Uterus (tissue), 4 donors: ENCODE data around the gene PCMT1. TPM values are rescaled to one million over a fixed set of nuclear protein-coding genes. Genes with fewer than 3 reads are reported as not detected.

ENCODE experiments used
- DNase-seq, 2 donors: peaks; one replicate each; pipeline ENCODE4 v3.0.0-alpha.2; 2019 to 2020
- H3K27ac ChIP-seq, 2 donors: fragments of 200-600 bp; sonication (generic); 1 replicate in 1 of 2; 2 replicates in 1 of 2; pipeline ENCODE4 v1.5.1; 2016 to 2018
- H3K27me3 ChIP-seq, 2 donors: fragments of 200-600 bp; sonication (generic); one replicate each; pipeline ENCODE4 v1.5.1; 2018 to 2019; ENCODE audit warnings: control low read depth in 1 of 2
- H3K36me3 ChIP-seq, 2 donors: fragments of 200-600 bp; sonication (generic); one replicate each; pipeline ENCODE4 v1.5.1; 2019; ENCODE audit warnings: control low read depth in 1 of 2
- H3K4me1 ChIP-seq, 2 donors: fragments of 200-600 bp; sonication (generic); one replicate each; pipeline ENCODE4 v1.5.1; 2018 to 2019; ENCODE audit warnings: control low read depth in 1 of 2
- H3K4me3 ChIP-seq, 2 donors: fragments of 200-600 bp; sonication (generic); 1 replicate in 1 of 2; 2 replicates in 1 of 2; pipeline ENCODE4 v1.5.1; 2018 to 2019; ENCODE audit warnings: mild to moderate bottlenecking in 1 of 2
- H3K9me3 ChIP-seq, 2 donors: fragments of 200-600 bp; sonication (generic); one replicate each; pipeline ENCODE4 v1.5.1; 2019; ENCODE audit warnings: control low read depth in 1 of 2
- POLR2A ChIP-seq, 2 donors: fragments of 450-650 bp; IDR thresholded peaks; one replicate each; pipeline ENCODE4 v1.6.1; 2016; ENCODE audit warnings: antibody characterized with exemption in 2 of 2, mild to moderate bottlenecking in 1 of 2, moderate library complexity in 1 of 2
- intact Hi-C: fragments of 100-400 bp; cut with DNase I; formaldehyde crosslinking; loops from one replicate; pipeline ENCODE4 v1.15.1; 2023; ENCODE audit warnings: low total_unique reads
- total RNA-seq, 4 donors: library from RNA; depleted of rRNA in 3 of 4; stranded (reverse); fragments of >200 nt in 3 of 4; gene quantifications; one replicate each; pipeline versions ENCODE4 v1.1.0 to v1.2.4, GENCODE V29; 2014 to 2023
- TF ChIP-seq, protein P1 (sequence below), 4 experiments: fragments of 200-600 bp in 2 of 4; fragments of 450-650 bp in 2 of 4; sonication (generic) in 2 of 4; IDR thresholded peaks; one replicate each; pipeline ENCODE4 v1.5.1; 2016 to 2019; ENCODE audit warnings: antibody characterized with exemption in 4 of 4, mild to moderate bottlenecking in 2 of 4, moderate library complexity in 1 of 4
- donor health status: DM: yes; HTN: yes; CAD: no.

PCMT1 gene
- total RNA-seq, 4 donors from 2014 or later = 34.4 to 147 (median 88.6) TPM

GRCh38 chr6:149855040-149855654 is 105.6 kb downstream of the PCMT1 start:
- intact Hi-C loops = no loop called here
- H3K36me3 ChIP-seq = no peaks in the 10 kb centered on the region
- H3K27ac ChIP-seq = no peak overlapping the region
- TF ChIP-seq POLR2A (IDR thresholded peaks at IDR 0.05) = no peak
- TF ChIP-seq, protein P1, sequence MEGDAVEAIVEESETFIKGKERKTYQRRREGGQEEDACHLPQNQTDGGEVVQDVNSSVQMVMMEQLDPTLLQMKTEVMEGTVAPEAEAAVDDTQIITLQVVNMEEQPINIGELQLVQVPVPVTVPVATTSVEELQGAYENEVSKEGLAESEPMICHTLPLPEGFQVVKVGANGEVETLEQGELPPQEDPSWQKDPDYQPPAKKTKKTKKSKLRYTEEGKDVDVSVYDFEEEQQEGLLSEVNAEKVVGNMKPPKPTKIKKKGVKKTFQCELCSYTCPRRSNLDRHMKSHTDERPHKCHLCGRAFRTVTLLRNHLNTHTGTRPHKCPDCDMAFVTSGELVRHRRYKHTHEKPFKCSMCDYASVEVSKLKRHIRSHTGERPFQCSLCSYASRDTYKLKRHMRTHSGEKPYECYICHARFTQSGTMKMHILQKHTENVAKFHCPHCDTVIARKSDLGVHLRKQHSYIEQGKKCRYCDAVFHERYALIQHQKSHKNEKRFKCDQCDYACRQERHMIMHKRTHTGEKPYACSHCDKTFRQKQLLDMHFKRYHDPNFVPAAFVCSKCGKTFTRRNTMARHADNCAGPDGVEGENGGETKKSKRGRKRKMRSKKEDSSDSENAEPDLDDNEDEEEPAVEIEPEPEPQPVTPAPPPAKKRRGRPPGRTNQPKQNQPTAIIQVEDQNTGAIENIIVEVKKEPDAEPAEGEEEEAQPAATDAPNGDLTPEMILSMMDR (IDR thresholded peaks at IDR 0.05) = no peak
- H3K4me1 ChIP-seq = no peaks in the 10 kb centered on the region
- no peak overlapping the region for H3K4me3 ChIP-seq
- no peaks in the 10 kb centered on the region for H3K9me3 ChIP-seq
- no peak for DNase-seq
- H3K27me3 ChIP-seq = no peaks in the 10 kb centered on the region

- Histone ChIP-seq H3K36me3 (no peaks in the 10 kb centered on the region), H3K27ac (no peak overlapping the region), H3K4me3 (no peak overlapping the region), H3K4me1 (no peaks in the 10 kb centered on the region), H3K9me3 (no peaks in the 10 kb centered on the region), H3K27me3 (no peaks in the 10 kb centered on the region)
- intact Hi-C loops = no loop called here
- DNase-seq = no peak
- TF ChIP-seq POLR2A (IDR thresholded peaks at IDR 0.05) = no peak
- TF ChIP-seq, protein P1 (IDR thresholded peaks at IDR 0.05) = no peak
Measured at GRCh38 chr6:149855741-149856140, 106.2 kb downstream of the PCMT1 start.

DNA sequence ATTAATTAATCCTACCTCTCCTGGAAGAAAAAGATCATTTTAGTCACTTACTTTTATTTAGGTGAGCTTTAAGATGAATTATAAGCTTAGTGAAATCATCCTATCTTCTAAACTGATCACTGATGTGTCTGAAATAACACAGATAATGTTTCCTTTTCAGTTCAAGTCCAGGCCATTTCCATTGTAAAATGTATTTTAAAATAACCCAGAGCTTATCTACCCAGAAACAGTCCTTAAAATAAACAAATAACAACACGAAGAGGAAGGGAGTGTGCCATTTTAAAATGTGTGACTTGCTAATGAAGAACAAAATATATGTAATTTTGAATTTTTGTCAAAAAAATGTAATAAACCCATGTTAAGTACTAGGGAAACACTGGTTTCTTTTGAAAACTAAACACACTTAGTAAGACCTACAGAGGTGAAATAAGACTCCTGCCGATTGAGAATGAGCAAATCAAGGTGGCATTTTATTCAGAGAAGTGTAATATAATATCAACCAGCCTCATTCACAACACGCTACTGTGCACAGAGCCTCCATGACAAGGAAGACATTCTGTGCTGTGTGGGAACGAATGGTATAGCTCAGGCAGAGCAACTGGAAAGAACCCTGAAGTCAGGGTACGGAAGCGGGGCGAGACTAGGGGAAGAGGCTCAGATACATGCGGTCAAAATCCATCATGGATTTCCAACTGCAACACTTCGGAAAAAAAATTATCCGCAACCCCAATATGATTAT is 106.9 kb downstream of the PCMT1 start:
- no peak for DNase-seq
- Histone ChIP-seq H3K9me3 (no peaks in the 10 kb centered on the region), H3K4me1 (no peaks in the 10 kb centered on the region), H3K27ac (no peak overlapping the region), H3K27me3 (no peaks in the 10 kb centered on the region), H3K4me3 (no peak overlapping the region), H3K36me3 (no peaks in the 10 kb centered on the region)
- TF ChIP-seq POLR2A (IDR thresholded peaks at IDR 0.05) = no peak
- TF ChIP-seq, protein P1 (IDR thresholded peaks at IDR 0.05) = no peak
- intact Hi-C loops = no loop called here

DNA sequence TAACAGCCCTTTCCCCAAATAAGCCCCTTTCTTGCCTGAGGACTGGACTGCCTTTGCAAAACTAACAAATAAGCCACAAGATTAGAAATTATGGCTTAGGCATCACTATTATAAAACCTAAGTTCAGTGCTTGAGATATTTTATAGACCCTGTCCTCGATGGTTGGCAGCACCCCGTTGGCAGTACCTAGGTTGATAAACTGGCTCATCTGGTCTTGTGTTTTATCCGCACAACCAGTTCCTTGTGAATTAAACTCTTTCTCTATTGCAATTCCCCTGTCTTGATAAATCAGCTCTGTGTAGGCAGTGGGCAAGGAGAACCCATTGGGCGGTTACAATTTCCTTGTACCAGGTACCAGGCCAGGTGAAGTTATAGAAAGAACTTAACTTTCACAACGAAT is 108.0 kb downstream of the PCMT1 start:
- Histone ChIP-seq H3K4me1 (peaks cover 0 to 3% of the 10 kb centered on the region in 2 donors), H3K4me3 (no peak overlapping the region), H3K9me3 (no peaks in the 10 kb centered on the region), H3K27me3 (no peaks in the 10 kb centered on the region), H3K36me3 (no peaks in the 10 kb centered on the region), H3K27ac (no peak overlapping the region)
- intact Hi-C loops = no loop called here
- TF ChIP-seq, protein P1 (IDR thresholded peaks at IDR 0.05) = no peak
- no peak for TF ChIP-seq POLR2A (IDR thresholded peaks at IDR 0.05)
- no peak for DNase-seq

DNA sequence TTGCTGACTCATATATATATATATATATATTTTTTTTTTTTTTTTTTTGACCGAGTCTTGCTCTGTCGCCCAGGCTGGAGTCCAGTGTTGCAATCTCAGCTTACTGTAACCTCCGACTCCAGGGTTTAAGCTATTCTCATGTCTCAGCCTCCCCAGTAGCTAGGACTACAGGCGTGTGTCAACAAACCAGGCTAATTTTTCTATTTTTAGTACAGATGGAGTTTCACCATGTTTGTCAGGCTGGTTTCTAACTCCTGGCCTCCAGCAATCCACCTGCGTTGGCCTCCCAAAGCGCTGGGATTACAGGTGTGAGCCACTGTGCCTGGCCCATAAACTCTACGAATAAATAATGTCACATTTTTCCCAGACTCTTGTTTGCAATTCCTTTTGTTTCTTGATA is 109.8 kb downstream of the PCMT1 start:
- Histone ChIP-seq H3K27me3 (no peaks in the 10 kb centered on the region), H3K9me3 (no peaks in the 10 kb centered on the region), H3K4me1 (peaks cover 0 to 3% of the 10 kb centered on the region in 2 donors), H3K4me3 (no peak overlapping the region), H3K36me3 (no peaks in the 10 kb centered on the region), H3K27ac (no peak overlapping the region)
- intact Hi-C loops = no loop called here
- TF ChIP-seq POLR2A (IDR thresholded peaks at IDR 0.05) = no peak
- TF ChIP-seq, protein P1 (IDR thresholded peaks at IDR 0.05) = no peak
- DNase-seq = no peak
